ENCODE results near the gene ARSB. TPM values are rescaled to one million over a fixed set of nuclear protein-coding genes. Genes with fewer than 3 reads are reported as not detected.

ARSB gene
- total and polyA plus RNA-seq, 2 experiments from 2014 or later = 30.1 to 43.7 TPM

GRCh38 chr5:78927657-78928282 is 57.3 kb downstream of the ARSB start:
- Histone ChIP-seq H4K20me1 (ENCODE audit: insufficient read depth) (no peaks in the 10 kb centered on the region), H3K36me3 (ENCODE audit: low read depth) (no peaks in the 10 kb centered on the region), H3K27me3 (replicated peaks; ENCODE audit: insufficient read depth) (no peaks in the 10 kb centered on the region), H3K9ac (no peak overlapping the region), H3K27ac (0 out of 2 replicates have a peak overlapping the region, but pooled peaks have one; percentile 3), H3F3A (ENCODE audit: insufficient read depth) (peaks cover 8% of the 10 kb centered on the region; the same call in 1 of the 2 replicates), H3K9me3 (ENCODE audit: low read depth) (no peaks in the 10 kb centered on the region), H3K4me2 (ENCODE audit: unreplicated experiment) (no peak overlapping the region), H3K9me2 (ENCODE audit: insufficient read depth) (no peaks in the 10 kb centered on the region), H3K79me2 (ENCODE audit: insufficient read depth) (no peaks in the 10 kb centered on the region), H3K4me1 (ENCODE audit: insufficient read depth) (peaks cover 14% of the 10 kb centered on the region), H2AFZ (no peak overlapping the region), H3K4me3 (no peak overlapping the region)
- in situ Hi-C loops (cut with MboI) = no loop called here
- 100% methylated on average over 3 of the region's 3 CpGs for WGBS, 2 experiments (ENCODE audit: low coverage in 1 of 2, low lambda C conversion rate in 2 of 2, missing lambda C conversion rate in 2 of 2)
- TF ChIP-seq EZH2phosphoT487 (IDR thresholded peaks at IDR 0.05; ENCODE audit: insufficient read depth, low read depth) (no peak), EZH2 (IDR thresholded peaks at IDR 0.05; ENCODE audit: insufficient read depth, poor library complexity, severe bottlenecking) (no peak)
- DNase-seq = peak; percentile 58

- H3K36me3 ChIP-seq (ENCODE audit: low read depth) = no peaks in the 10 kb centered on the region
- no peaks in the 10 kb centered on the region for H3K79me2 ChIP-seq (ENCODE audit: insufficient read depth)
- H3K9ac ChIP-seq = no peak overlapping the region
- H3K4me2 ChIP-seq (ENCODE audit: unreplicated experiment) = no peak overlapping the region
- H2AFZ ChIP-seq = no peak overlapping the region
- in situ Hi-C loops (cut with MboI) = no loop called here
- H3K9me3 ChIP-seq (ENCODE audit: low read depth) = no peaks in the 10 kb centered on the region
- H4K20me1 ChIP-seq (ENCODE audit: insufficient read depth) = no peaks in the 10 kb centered on the region
- H3K9me2 ChIP-seq (ENCODE audit: insufficient read depth) = no peaks in the 10 kb centered on the region
- peaks cover 8% of the 10 kb centered on the region; the same call in 1 of the 2 replicates for H3F3A ChIP-seq (ENCODE audit: insufficient read depth)
- 91 to 98% methylated on average over 2 of the region's 2 CpGs for WGBS, 2 experiments (ENCODE audit: low coverage in 1 of 2, low lambda C conversion rate in 2 of 2, missing lambda C conversion rate in 2 of 2)
- no peak for DNase-seq
- no peak overlapping the region for H3K4me3 ChIP-seq
- peaks cover 14% of the 10 kb centered on the region for H3K4me1 ChIP-seq (ENCODE audit: insufficient read depth)
- H3K27me3 ChIP-seq (replicated peaks; ENCODE audit: insufficient read depth) = no peaks in the 10 kb centered on the region
- H3K27ac ChIP-seq = no peak overlapping the region
- no peak for TF ChIP-seq EZH2 (IDR thresholded peaks at IDR 0.05; ENCODE audit: insufficient read depth, poor library complexity, severe bottlenecking)
- TF ChIP-seq EZH2phosphoT487 (IDR thresholded peaks at IDR 0.05; ENCODE audit: insufficient read depth, low read depth) = no peak
Observed at GRCh38 chr5:78926252-78926651, 58.9 kb downstream of the ARSB start.

DNA sequence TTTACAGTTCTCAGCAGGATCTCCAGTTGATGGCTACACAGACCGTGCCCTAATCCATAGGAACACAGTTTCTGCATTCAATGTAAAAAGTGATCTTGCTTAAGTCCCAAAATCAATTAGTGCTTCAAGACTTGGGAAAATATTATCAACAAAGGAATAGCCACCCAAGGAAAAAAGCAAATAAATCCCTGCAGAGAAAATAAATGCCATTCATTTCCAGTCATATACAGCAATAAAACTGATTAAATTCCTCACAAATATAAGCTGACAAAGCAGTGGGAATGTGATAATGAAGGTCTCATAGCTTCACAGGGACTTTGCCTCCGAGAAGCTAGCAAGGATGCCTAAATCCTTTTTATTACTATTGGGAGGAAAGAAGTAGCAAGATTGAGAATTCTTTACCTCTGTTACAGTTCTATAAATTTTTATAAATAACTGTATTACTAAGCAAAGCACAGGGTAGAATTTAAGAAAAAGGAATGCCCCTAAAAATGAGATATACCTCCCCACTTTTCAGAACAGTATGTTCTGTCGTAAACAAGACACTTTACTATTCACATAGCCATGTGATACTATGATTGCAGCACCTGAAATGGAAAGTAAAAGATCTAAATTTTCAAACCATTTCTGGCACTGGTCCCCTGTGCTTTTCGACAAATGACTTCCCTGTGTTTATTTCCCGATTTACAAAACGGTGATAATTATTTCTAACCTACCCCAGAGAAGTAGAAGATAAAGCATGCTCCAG is 59.8 kb downstream of the ARSB start:
- H3K4me1 ChIP-seq (ENCODE audit: insufficient read depth) = peaks cover 8% of the 10 kb centered on the region
- H3K27ac ChIP-seq = no peak overlapping the region
- H3K4me2 ChIP-seq (ENCODE audit: unreplicated experiment) = no peak overlapping the region
- H4K20me1 ChIP-seq (ENCODE audit: insufficient read depth) = no peaks in the 10 kb centered on the region
- H2AFZ ChIP-seq = no peak overlapping the region
- in situ Hi-C loops (cut with MboI) = no loop called here
- H3K9me2 ChIP-seq (ENCODE audit: insufficient read depth) = no peaks in the 10 kb centered on the region
- DNase-seq = no peak
- TF ChIP-seq EZH2phosphoT487 (IDR thresholded peaks at IDR 0.05; ENCODE audit: insufficient read depth, low read depth) (no peak), EZH2 (IDR thresholded peaks at IDR 0.05; ENCODE audit: insufficient read depth, poor library complexity, severe bottlenecking) (no peak)
- H3K36me3 ChIP-seq (ENCODE audit: low read depth) = no peaks in the 10 kb centered on the region
- H3K4me3 ChIP-seq = no peak overlapping the region
- no peaks in the 10 kb centered on the region for H3K9me3 ChIP-seq (ENCODE audit: low read depth)
- WGBS, 2 experiments (ENCODE audit: low coverage in 1 of 2, low lambda C conversion rate in 2 of 2, missing lambda C conversion rate in 2 of 2) = 94 to 96% methylated on average over 6 of the region's 6 CpGs
- no peak overlapping the region for H3K9ac ChIP-seq
- H3K79me2 ChIP-seq (ENCODE audit: insufficient read depth) = no peaks in the 10 kb centered on the region
- H3K27me3 ChIP-seq (replicated peaks; ENCODE audit: insufficient read depth) = no peaks in the 10 kb centered on the region
- H3F3A ChIP-seq (ENCODE audit: insufficient read depth) = peaks cover 8% of the 10 kb centered on the region; the same call in 1 of the 2 replicates

GRCh38 chr5:78923622-78923970 is 61.5 kb downstream of the ARSB start:
- H3K36me3 ChIP-seq (ENCODE audit: low read depth) = no peaks in the 10 kb centered on the region
- no peaks in the 10 kb centered on the region for H4K20me1 ChIP-seq (ENCODE audit: insufficient read depth)
- no peaks in the 10 kb centered on the region for H3K9me3 ChIP-seq (ENCODE audit: low read depth)
- no peaks in the 10 kb centered on the region for H3K27me3 ChIP-seq (replicated peaks; ENCODE audit: insufficient read depth)
- peaks cover 8% of the 10 kb centered on the region; the same call in 1 of the 2 replicates for H3F3A ChIP-seq (ENCODE audit: insufficient read depth)
- TF ChIP-seq EZH2 (IDR thresholded peaks at IDR 0.05; ENCODE audit: insufficient read depth, poor library complexity, severe bottlenecking) = no peak
- TF ChIP-seq EZH2phosphoT487 (IDR thresholded peaks at IDR 0.05; ENCODE audit: insufficient read depth, low read depth) = no peak
- no peak overlapping the region for H3K4me3 ChIP-seq
- no peak overlapping the region for H3K27ac ChIP-seq
- DNase-seq = no peak
- in situ Hi-C loops (cut with MboI) = no loop called here
- no peaks in the 10 kb centered on the region for H3K79me2 ChIP-seq (ENCODE audit: insufficient read depth)
- H3K9ac ChIP-seq = no peak overlapping the region
- H3K4me2 ChIP-seq (ENCODE audit: unreplicated experiment) = no peak overlapping the region
- H3K4me1 ChIP-seq (ENCODE audit: insufficient read depth) = peaks cover 8% of the 10 kb centered on the region
- WGBS, 2 experiments (ENCODE audit: low coverage in 1 of 2, low lambda C conversion rate in 2 of 2, missing lambda C conversion rate in 2 of 2) = 83 to 95% methylated on average over 1 of the region's 1 CpG
- no peaks in the 10 kb centered on the region for H3K9me2 ChIP-seq (ENCODE audit: insufficient read depth)
- H2AFZ ChIP-seq = no peak overlapping the region
